CD4-positive, alpha-beta memory T cell (primary cell): ENCODE data around the gene FBXW5. TPM values are rescaled to one million over a fixed set of nuclear protein-coding genes. Genes with fewer than 3 reads are reported as not detected.

Experiments used
- CTCF ChIA-PET: fragments of 350-600 bp; sonication (Branson Sonifier 250); formaldehyde crosslinking; loops from one replicate; lab custom pipeline; 2021; ENCODE audit warnings: inconsistent platforms; ENCODE audit not compliant: partially characterized antibody; lab: Charles Lee
- POLR2A ChIA-PET: fragments of 350-600 bp; sonication (Branson Sonifier 250); formaldehyde crosslinking; loops from one replicate; lab custom pipeline; 2021; ENCODE audit not compliant: partially characterized antibody; lab: Charles Lee
- DNase-seq, 5 donors: peaks; one replicate each; pipeline versions ENCODE4 v3.0.0 to v3.0.0-alpha.2; 2020 to 2022; ENCODE audit warnings: mixed read lengths in 1 of 5
- H3K27ac ChIP-seq: one replicate; pipeline ENCODE4 v1.7.0; 2013; ENCODE audit warnings: low read depth, low read length
- H3K27me3 ChIP-seq: 2 replicates; pipeline ENCODE4 v1.7.0; 2013; ENCODE audit warnings: mild to moderate bottlenecking, low read length, moderate library complexity; ENCODE audit not compliant: insufficient read depth
- H3K36me3 ChIP-seq: 2 replicates; pipeline ENCODE4 v1.7.0; 2013; ENCODE audit warnings: mild to moderate bottlenecking, low read length, moderate library complexity; ENCODE audit not compliant: insufficient read depth
- H3K4me1 ChIP-seq: 2 replicates; pipeline ENCODE4 v1.7.0; 2013; ENCODE audit warnings: mild to moderate bottlenecking, low read length, moderate library complexity; ENCODE audit not compliant: insufficient read depth
- H3K4me3 ChIP-seq, 2 donors: one replicate each; pipeline ENCODE4 v1.7.0; 2013; ENCODE audit warnings: low read length in 2 of 2, mild to moderate bottlenecking in 1 of 2
- H3K9me3 ChIP-seq, 2 donors: one replicate each; pipeline ENCODE4 v1.7.0; 2013; ENCODE audit warnings: low read length in 2 of 2, control low read depth in 1 of 2; ENCODE audit not compliant: control insufficient read depth in 1 of 2
- H3K27ac Mint-ChIP-seq, 7 donors: one replicate each; pipeline ENCODE4 v1.8.0; 2020 to 2021; ENCODE audit warnings: mixed read lengths in 7 of 7, mild to moderate bottlenecking in 6 of 7, inconsistent platforms in 3 of 7, moderate library complexity in 3 of 7
- H3K27me3 Mint-ChIP-seq, 2 donors: one replicate each; pipeline ENCODE4 v1.8.0; 2020 to 2021; ENCODE audit warnings: mixed read lengths in 2 of 2
- H3K36me3 Mint-ChIP-seq, 2 donors: one replicate each; pipeline ENCODE4 v1.8.0; 2020 to 2021; ENCODE audit warnings: mixed read lengths in 2 of 2, inconsistent platforms in 1 of 2, mild to moderate bottlenecking in 1 of 2
- H3K4me1 Mint-ChIP-seq, 4 donors: one replicate each; pipeline ENCODE4 v1.8.0; 2020 to 2021; ENCODE audit warnings: mixed read lengths in 4 of 4, mild to moderate bottlenecking in 1 of 4
- H3K4me3 Mint-ChIP-seq, 8 donors: one replicate each; pipeline ENCODE4 v1.8.0; 2020 to 2021; ENCODE audit warnings: mixed read lengths in 8 of 8, mild to moderate bottlenecking in 7 of 8, moderate library complexity in 6 of 8, inconsistent platforms in 3 of 8
- H3K9me3 Mint-ChIP-seq, 8 donors: one replicate each; pipeline ENCODE4 v1.8.0; 2020 to 2021; ENCODE audit warnings: mixed read lengths in 8 of 8, mild to moderate bottlenecking in 5 of 8, inconsistent platforms in 3 of 8, moderate library complexity in 1 of 8
- intact Hi-C: fragments of 100-400 bp; cut with micrococcal nuclease; formaldehyde crosslinking; loops from one replicate; pipeline ENCODE4 v1.15.1; 2023
- polyA plus RNA-seq, 2 donors: library from polyadenylated mRNA; unstranded; fragments of 300-500 nt; fragmentation: Illumina TruSeq; gene quantifications; one replicate each; pipeline ENCODE4 v1.2.3, GENCODE V29; 2021
- total RNA-seq, 2 experiments: library from RNA; stranded (reverse); gene quantifications; one replicate each; pipeline ENCODE4 v1.2.3, GENCODE V29; 2021

The FBXW5 gene
- total and polyA plus RNA-seq, 4 experiments from 2014 or later = 98.6 to 160 (median 122) TPM

DNA sequence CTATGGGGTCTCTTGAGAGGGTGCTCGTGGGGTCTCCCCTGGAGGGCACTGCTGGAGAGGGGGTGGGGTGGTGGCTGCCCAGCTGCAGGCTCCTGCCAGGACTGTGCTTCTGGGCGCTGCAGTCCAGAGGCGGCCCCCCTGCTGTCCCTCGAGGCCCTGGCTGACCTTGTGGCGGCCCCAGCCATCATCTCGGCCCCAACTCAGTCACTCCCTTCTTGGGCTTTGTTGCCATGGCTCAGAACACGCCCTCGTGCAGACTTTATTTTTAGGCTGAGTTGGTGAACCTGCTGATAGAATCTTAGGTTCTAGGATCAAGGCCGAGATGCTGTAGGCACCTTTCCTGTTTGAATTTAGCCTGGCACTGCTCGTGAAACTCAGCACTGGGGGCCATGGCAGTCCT, 22.8 kb downstream of the FBXW5 start:
- Histone ChIP-seq H3K9me3 (no peaks in the 10 kb centered on the region), H3K36me3 (peaks cover 52% of the 10 kb centered on the region), H3K4me3 (no peak overlapping the region), H3K27me3 (no peaks in the 10 kb centered on the region), H3K27ac (no peak overlapping the region), H3K4me1 (no peaks in the 10 kb centered on the region)
- Mint-ChIP-seq H3K4me3 (no peak overlapping the region), H3K27ac (peak overlapping the region in 1 of 7 donors; percentile 25), H3K27me3 (no peaks in the 10 kb centered on the region), H3K4me1 (peaks cover 0 to 6% (median 4%) of the 10 kb centered on the region in 4 donors), H3K9me3 (no peaks in the 10 kb centered on the region), H3K36me3 (peaks cover 27 to 46% of the 10 kb centered on the region in 2 donors)
- POLR2A ChIA-PET = interaction anchor here (0.8 to 1.2 kb wide), 2 partner anchors 20 to 76 kb away, joined by 3 read pairs; no protein-coding TSS in a partner anchor
- no peak for DNase-seq
- intact Hi-C loops = no loop called here
- CTCF ChIA-PET = interaction anchor here (1.0 kb wide), 1 partner anchor 80 kb away, joined by 3 read pairs; no protein-coding TSS in a partner anchor

DNA sequence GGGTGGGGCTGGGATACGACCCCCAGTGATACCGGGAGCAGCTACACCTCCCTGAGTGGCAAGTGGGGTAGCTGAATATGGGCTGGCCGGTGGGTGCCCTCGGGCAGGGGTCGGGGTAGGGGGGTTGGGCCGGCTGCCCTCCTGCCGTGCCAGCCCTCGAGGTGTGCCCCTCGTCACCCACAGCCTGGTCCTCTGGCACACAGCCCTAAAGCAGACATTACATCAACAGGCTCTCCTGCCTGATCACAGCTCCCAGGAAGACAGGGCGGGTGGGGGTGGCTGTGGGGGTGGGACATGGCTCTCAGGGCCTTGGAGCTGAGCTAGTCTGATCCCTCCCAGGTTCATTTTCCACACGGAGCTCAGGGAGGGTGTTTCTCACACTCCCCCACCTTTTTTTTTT, 23.2 kb downstream of the FBXW5 start:
- peaks cover 29 to 46% of the 10 kb centered on the region in 2 donors for H3K36me3 Mint-ChIP-seq
- POLR2A ChIA-PET = interaction anchor here (0.8 to 1.2 kb wide), 2 partner anchors 20 to 76 kb away, joined by 3 read pairs; no protein-coding TSS in a partner anchor

DNA sequence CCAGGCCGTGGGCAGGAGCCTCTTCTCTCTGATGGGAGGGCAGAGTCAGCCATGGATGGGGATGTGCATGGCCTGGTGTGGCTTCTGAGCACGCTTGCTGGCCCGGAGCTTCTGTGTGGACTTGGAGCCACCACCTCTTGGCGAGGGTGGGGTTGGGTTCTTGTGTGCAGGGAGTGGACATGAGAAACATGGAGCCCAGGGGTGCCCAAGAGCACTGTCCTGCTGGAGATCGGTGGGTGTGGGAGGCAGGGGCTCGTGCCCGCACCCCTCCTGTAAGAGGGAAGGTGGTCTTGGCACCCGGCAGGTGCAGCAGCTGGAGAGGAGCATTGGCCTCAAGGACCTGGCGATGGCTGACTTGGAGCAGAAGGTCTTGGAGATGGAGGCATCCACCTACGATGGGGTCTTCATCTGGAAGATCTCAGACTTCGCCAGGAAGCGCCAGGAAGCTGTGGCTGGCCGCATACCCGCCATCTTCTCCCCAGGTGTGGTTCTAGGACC, 23.8 kb downstream of the FBXW5 start:
- Mint-ChIP-seq H3K4me3 (no peak overlapping the region), H3K27me3 (no peaks in the 10 kb centered on the region), H3K36me3 (peaks cover 34 to 51% of the 10 kb centered on the region in 2 donors), H3K27ac (no peak overlapping the region), H3K4me1 (peaks cover 1 to 10% (median 5%) of the 10 kb centered on the region in 4 donors), H3K9me3 (no peaks in the 10 kb centered on the region)
- H3K4me1 ChIP-seq = no peaks in the 10 kb centered on the region
- ChIA-PET POLR2A (interaction anchor here (0.8 to 1.2 kb wide), 2 partner anchors 19 to 77 kb away, joined by 3 read pairs; no protein-coding TSS in a partner anchor), CTCF (interaction anchor here (1.0 kb wide), 1 partner anchor 79 kb away, joined by 3 read pairs; no protein-coding TSS in a partner anchor)
- intact Hi-C loops = no loop called here
- no peaks in the 10 kb centered on the region for H3K9me3 ChIP-seq
- no peaks in the 10 kb centered on the region for H3K27me3 ChIP-seq
- no peak for DNase-seq
- H3K27ac ChIP-seq = no peak overlapping the region
- H3K4me3 ChIP-seq = no peak overlapping the region
- peaks cover 55% of the 10 kb centered on the region for H3K36me3 ChIP-seq

More for the DNA sequence above, 23.2 kb downstream of the FBXW5 start:
- Mint-ChIP-seq H3K4me3 (no peak overlapping the region), H3K27ac (no peak overlapping the region), H3K4me1 (peaks cover 0 to 6% (median 4%) of the 10 kb centered on the region in 4 donors), H3K27me3 (no peaks in the 10 kb centered on the region), H3K9me3 (no peaks in the 10 kb centered on the region)
- H3K4me3 ChIP-seq = no peak overlapping the region
- no peaks in the 10 kb centered on the region for H3K27me3 ChIP-seq
- no peaks in the 10 kb centered on the region for H3K4me1 ChIP-seq
- no peak overlapping the region for H3K27ac ChIP-seq
- H3K9me3 ChIP-seq = no peaks in the 10 kb centered on the region
- H3K36me3 ChIP-seq = peaks cover 55% of the 10 kb centered on the region
- intact Hi-C loops = no loop called here
- CTCF ChIA-PET = interaction anchor here (1.0 kb wide), 1 partner anchor 79 kb away, joined by 3 read pairs; no protein-coding TSS in a partner anchor
- no peak for DNase-seq

DNA sequence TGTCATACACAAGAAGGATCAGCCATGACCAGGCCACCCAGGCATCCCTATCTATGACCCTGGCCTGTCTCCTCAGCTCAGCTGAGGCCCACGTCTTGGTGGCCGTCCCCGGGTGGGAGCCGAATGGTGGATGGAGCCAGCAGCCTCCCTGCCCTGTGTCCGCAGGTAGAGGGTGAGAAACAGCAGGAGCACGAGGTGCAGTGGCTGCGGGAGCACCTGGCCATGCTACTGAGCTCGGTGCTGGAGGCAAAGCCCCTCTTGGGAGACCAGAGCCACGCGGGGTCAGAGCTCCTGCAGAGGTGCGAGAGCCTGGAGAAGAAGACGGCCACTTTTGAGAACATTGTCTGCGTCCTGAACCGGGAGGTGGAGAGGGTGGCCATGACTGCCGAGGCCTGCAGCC, 24.5 kb downstream of the FBXW5 start:
- Mint-ChIP-seq H3K4me1 (peaks cover 1 to 13% (median 5%) of the 10 kb centered on the region in 4 donors), H3K4me3 (no peak overlapping the region), H3K9me3 (no peaks in the 10 kb centered on the region), H3K27me3 (no peaks in the 10 kb centered on the region), H3K36me3 (peaks cover 39 to 56% of the 10 kb centered on the region in 2 donors), H3K27ac (peak overlapping the region in 1 of 7 donors; percentile 61)
- Histone ChIP-seq H3K36me3 (peaks cover 56% of the 10 kb centered on the region), H3K4me3 (no peak overlapping the region), H3K27ac (no peak overlapping the region), H3K27me3 (no peaks in the 10 kb centered on the region), H3K9me3 (no peaks in the 10 kb centered on the region), H3K4me1 (no peaks in the 10 kb centered on the region)
- CTCF ChIA-PET = no interaction called here
- intact Hi-C loops = no loop called here
- POLR2A ChIA-PET = no interaction called here
- no peak for DNase-seq

DNA sequence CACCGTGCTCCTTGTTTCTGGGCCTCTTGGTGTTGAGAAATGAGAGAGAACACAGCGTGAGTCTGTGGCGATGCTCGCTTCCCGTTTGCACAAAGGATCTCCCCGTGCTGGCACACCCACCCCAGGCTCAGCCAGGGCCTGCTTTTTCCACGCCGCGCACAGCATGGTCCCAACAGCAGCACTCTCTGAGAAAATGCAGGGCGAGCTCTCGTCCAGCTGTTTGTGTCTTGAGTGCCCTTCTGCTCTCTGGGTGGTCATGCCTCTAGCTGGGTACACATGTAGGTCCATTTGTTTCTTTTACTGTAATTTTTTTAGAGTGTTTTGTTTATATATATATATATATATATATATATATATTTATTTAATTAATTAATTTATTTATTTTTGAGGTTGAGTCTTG, 26.6 kb downstream of the FBXW5 start:
- Mint-ChIP-seq H3K27me3 (no peaks in the 10 kb centered on the region), H3K4me1 (peaks cover 1 to 13% (median 7%) of the 10 kb centered on the region in 4 donors), H3K4me3 (no peak overlapping the region), H3K27ac (peak overlapping the region in 1 of 7 donors; percentile 88), H3K36me3 (peaks cover 40 to 55% of the 10 kb centered on the region in 2 donors), H3K9me3 (no peaks in the 10 kb centered on the region)
- ChIA-PET POLR2A (no interaction called here), CTCF (no interaction called here)
- H3K27ac ChIP-seq = no peak overlapping the region
- H3K36me3 ChIP-seq = peaks cover 65% of the 10 kb centered on the region
- H3K9me3 ChIP-seq = no peaks in the 10 kb centered on the region
- DNase-seq = no peak
- no peaks in the 10 kb centered on the region for H3K27me3 ChIP-seq
- no peaks in the 10 kb centered on the region for H3K4me1 ChIP-seq
- no peak overlapping the region for H3K4me3 ChIP-seq
- intact Hi-C loops = no loop called here

DNA sequence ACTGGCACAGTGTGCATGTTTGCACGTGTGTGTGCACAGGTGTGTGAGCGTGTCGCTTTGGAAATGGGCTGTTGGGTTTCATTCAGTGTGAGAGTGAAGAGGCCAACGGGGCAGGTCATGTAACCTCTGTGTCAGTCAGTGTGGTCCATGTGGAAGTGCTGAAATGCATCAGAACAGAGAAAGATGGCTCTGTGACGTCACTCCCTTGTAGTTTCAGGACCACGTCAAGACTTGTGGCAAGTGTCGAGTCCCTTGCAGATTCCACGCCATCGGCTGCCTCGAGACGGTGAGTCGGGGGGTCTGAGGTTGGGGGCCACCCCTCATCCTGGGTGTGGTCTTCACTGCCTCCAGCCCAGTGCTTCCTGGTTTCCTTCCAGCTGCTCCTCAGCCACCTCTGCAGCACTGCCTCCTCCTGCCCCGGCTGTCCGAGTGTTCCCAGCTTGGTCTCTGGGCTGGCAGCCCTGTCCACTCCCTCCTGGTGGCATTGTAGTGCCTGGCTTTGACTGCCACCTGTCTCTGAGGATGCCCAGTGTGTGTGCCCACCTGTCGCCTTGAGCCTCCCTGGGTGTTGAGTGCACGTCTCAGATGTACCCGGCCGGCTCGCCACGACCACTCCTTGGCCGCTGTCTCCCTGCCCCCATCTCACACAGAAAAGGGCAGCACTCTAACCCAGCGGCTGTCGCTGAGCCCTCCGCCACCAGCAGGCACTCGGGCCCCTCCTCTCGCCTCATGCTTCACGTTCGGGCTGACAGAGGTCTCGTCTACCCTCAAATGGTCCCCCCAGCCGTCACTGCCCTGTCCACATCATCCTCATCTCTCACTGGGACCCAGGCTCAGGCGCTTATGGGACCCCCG, 28.0 kb downstream of the FBXW5 start:
- intact Hi-C loops = no loop called here
- DNase-seq = no peak
- Histone ChIP-seq H3K4me3 (no peak overlapping the region), H3K4me1 (no peaks in the 10 kb centered on the region), H3K27ac (no peak overlapping the region), H3K36me3 (peaks cover 57% of the 10 kb centered on the region), H3K27me3 (no peaks in the 10 kb centered on the region), H3K9me3 (no peaks in the 10 kb centered on the region)
- Mint-ChIP-seq H3K27ac (peak overlapping the region in 2 of 7 donors; percentile 17 to 30), H3K27me3 (no peaks in the 10 kb centered on the region), H3K9me3 (no peaks in the 10 kb centered on the region), H3K36me3 (peaks cover 37 to 49% of the 10 kb centered on the region in 2 donors), H3K4me3 (no peak overlapping the region), H3K4me1 (peaks cover 1 to 11% (median 5%) of the 10 kb centered on the region in 4 donors)
- CTCF ChIA-PET = no interaction called here
- POLR2A ChIA-PET = no interaction called here

DNA sequence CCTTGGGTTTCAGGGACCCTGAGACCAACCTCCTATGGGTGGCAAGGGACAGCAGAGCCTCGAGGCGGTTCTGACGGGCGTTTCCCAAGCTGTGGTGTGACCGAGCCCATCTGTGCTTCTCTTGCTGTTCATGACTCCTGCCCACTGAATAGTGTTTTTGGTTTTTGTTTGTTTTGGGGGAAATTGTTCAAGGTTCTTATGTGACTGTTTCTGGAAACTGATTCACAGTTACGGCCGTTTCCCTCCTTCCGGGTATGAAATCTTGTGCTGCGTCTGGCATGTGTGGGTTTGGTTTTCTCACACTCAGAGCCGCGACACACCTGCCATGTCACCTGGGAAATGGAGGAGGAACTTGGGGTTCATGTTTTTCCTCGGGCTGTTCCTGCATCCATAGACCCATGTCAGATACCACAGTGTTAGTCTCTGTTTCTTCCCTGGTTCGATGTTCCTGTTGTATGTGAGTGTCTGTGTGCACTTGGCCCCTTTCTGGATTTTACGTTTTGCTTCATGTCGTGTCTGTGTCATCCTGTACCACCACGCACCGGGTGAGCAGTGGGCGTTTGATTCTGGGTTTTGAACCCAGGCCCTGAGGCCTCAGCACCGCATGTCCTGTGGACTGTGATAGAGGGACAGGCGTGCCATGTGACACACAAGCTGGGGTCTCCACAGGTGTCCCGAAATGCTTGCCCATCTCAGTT, 28.8 kb downstream of the FBXW5 start:
- POLR2A ChIA-PET = no interaction called here
- Mint-ChIP-seq H3K4me1 (peaks cover 1 to 13% (median 5%) of the 10 kb centered on the region in 4 donors), H3K36me3 (peaks cover 39 to 49% of the 10 kb centered on the region in 2 donors), H3K9me3 (no peaks in the 10 kb centered on the region), H3K27ac (no peak overlapping the region), H3K4me3 (no peak overlapping the region), H3K27me3 (no peaks in the 10 kb centered on the region)
- no peak for DNase-seq
- H3K36me3 ChIP-seq = peaks cover 50% of the 10 kb centered on the region
- no peak overlapping the region for H3K27ac ChIP-seq
- no peaks in the 10 kb centered on the region for H3K9me3 ChIP-seq
- intact Hi-C loops = no loop called here
- CTCF ChIA-PET = no interaction called here
- no peaks in the 10 kb centered on the region for H3K27me3 ChIP-seq
- no peaks in the 10 kb centered on the region for H3K4me1 ChIP-seq
- no peak overlapping the region for H3K4me3 ChIP-seq
